ENCODE data around the gene AUH. TPM values are rescaled to one million over a fixed set of nuclear protein-coding genes. Genes with fewer than 3 reads are reported as not detected.

Gene AUH
- total RNA-seq, 1 experiment from 2014 or later: 29.0 TPM

DNA sequence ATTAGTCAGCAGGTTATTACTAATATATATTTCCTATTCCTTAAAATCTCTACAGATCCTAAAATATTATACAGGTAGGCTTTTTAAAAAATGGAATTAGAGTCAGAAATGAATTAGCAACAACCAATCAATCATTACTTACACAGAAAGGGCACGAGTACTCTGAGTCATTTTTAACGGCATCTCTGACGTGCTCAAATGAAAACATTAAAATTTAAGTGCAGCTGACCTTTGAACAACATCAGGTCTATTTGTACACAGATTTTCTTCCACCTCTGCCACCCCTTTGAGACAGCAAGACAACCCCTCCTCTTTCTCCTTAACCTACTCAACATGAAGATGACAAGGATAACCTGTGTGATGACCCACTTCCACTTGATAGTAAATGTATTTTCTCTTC lies 19.1 kb downstream of the AUH start:
- POLR2A ChIA-PET: no interaction called here
- TF ChIP-seq MAX (IDR thresholded peaks at IDR 0.05): no peak
- TF ChIP-seq ZFX (IDR thresholded peaks at IDR 0.05): no peak
- no peak for TF ChIP-seq POLR2A (IDR thresholded peaks at IDR 0.05; ENCODE audit: borderline replicate concordance, extremely low read depth, insufficient read depth, insufficient read length)
- TF ChIP-seq, protein P1, sequence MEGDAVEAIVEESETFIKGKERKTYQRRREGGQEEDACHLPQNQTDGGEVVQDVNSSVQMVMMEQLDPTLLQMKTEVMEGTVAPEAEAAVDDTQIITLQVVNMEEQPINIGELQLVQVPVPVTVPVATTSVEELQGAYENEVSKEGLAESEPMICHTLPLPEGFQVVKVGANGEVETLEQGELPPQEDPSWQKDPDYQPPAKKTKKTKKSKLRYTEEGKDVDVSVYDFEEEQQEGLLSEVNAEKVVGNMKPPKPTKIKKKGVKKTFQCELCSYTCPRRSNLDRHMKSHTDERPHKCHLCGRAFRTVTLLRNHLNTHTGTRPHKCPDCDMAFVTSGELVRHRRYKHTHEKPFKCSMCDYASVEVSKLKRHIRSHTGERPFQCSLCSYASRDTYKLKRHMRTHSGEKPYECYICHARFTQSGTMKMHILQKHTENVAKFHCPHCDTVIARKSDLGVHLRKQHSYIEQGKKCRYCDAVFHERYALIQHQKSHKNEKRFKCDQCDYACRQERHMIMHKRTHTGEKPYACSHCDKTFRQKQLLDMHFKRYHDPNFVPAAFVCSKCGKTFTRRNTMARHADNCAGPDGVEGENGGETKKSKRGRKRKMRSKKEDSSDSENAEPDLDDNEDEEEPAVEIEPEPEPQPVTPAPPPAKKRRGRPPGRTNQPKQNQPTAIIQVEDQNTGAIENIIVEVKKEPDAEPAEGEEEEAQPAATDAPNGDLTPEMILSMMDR (IDR thresholded peaks at IDR 0.05 in 2 of 3, conservative IDR thresholded peaks at IDR 0.05 in 1 of 3; ENCODE audit: borderline replicate concordance in 1 of 3, insufficient read depth in 1 of 3, low read depth in 2 of 3, low read length in 2 of 3): no peak
- TF ChIP-seq EZH2phosphoT487 (IDR thresholded peaks at IDR 0.05; ENCODE audit: borderline replicate concordance): no peak
- no peak for TF ChIP-seq RAD21 (IDR thresholded peaks at IDR 0.05; ENCODE audit: low read depth)
- TF ChIP-seq CBX3 (IDR thresholded peaks at IDR 0.05; ENCODE audit: low read depth): no peak
- no peak for TF ChIP-seq SRF (IDR thresholded peaks at IDR 0.05; ENCODE audit: low read depth)
- TF ChIP-seq CEBPB (IDR thresholded peaks at IDR 0.05; ENCODE audit: low read depth): no peak
- no peak for TF ChIP-seq SP1 (IDR thresholded peaks at IDR 0.05; ENCODE audit: low read depth)
- TF ChIP-seq EGR1 (IDR thresholded peaks at IDR 0.05; ENCODE audit: low read depth): no peak
- no peak for TF ChIP-seq ZBTB33 (IDR thresholded peaks at IDR 0.05; ENCODE audit: extremely low read depth, insufficient replicate concordance, low read length)
- TF ChIP-seq SIN3A (IDR thresholded peaks at IDR 0.05; ENCODE audit: low read depth): no peak
- CTCF ChIA-PET: no interaction called here
- ATAC-seq: no peak
- H2AFZ ChIP-seq (ENCODE audit: low read depth, low read length, poor library complexity, severe bottlenecking): no peak overlapping the region
- H3K9me3 ChIP-seq (ENCODE audit: control insufficient read depth in 1 of 2, insufficient read depth in 1 of 2, low read depth in 1 of 2, low read length in 2 of 2): no peaks in the 10 kb centered on the region
- peak overlapping the region; percentile 33; the same call in 1 of the 2 replicates for H3K4me2 ChIP-seq (ENCODE audit: low read length)
- no peaks in the 10 kb centered on the region for H4K20me1 ChIP-seq (ENCODE audit: insufficient read depth)
- H3K27ac ChIP-seq (ENCODE audit: low read depth, low read length): no peak overlapping the region
- H3K4me1 ChIP-seq (ENCODE audit: control insufficient read depth in 1 of 2, insufficient read depth in 2 of 2, low read length in 2 of 2): peaks cover 4 to 12% of the 10 kb centered on the region in 2 experiments; a peak in 3 of 4 replicates
- no peak overlapping the region for H3K9ac ChIP-seq (ENCODE audit: low read length)
- no peaks in the 10 kb centered on the region for H3K9me2 ChIP-seq (ENCODE audit: insufficient read depth)
- RAD21 ChIA-PET (ENCODE audit: low non-redundant PET in 1 of 2, low total read pairs in 2 of 2, uncharacterized antibody in 2 of 2, unreplicated experiment in 2 of 2): no interaction called here
- H3K4me3 ChIP-seq (replicated peaks in 1 of 2; ENCODE audit: low read depth in 1 of 2, low read length in 2 of 2): no peak overlapping the region
- no TSS peak for BruUV-seq (replicated peaks)
- H3K79me2 ChIP-seq (ENCODE audit: insufficient read depth, low read length): no peaks in the 10 kb centered on the region; the same call in 1 of the 2 replicates
- no peaks in the 10 kb centered on the region for H3K27me3 ChIP-seq (ENCODE audit: insufficient read depth, low read length)
- intact Hi-C loops (cut with micrococcal nuclease): no loop called here
- no peak for DNase-seq (ENCODE audit: low read depth, low spot score)
- peaks cover 0 to 10% of the 10 kb centered on the region in 2 experiments; a peak in 1 of 4 replicates for H3K36me3 ChIP-seq (ENCODE audit: control insufficient read depth in 1 of 2, insufficient read depth in 2 of 2, low read length in 2 of 2)

All from HCT116 (cell line).